Smooth muscle cell of the coronary artery (primary cell): ENCODE results near the gene GAGE12G. TPM values are rescaled to one million over a fixed set of nuclear protein-coding genes. Genes with fewer than 3 reads are reported as not detected.

Source experiments
- total RNA-seq: library from RNA; depleted of rRNA; stranded (reverse); fragments of >200 nt; gene quantifications from 2 replicates; pipeline ENCODE4 v1.2.3, GENCODE V29; 2014; ENCODE audit warnings: low replicate concordance

GAGE12G gene
- total RNA-seq, result not detected in 2 replicates

GRCh38 chrX:49570100-49570499 lies at the start of gene GAGE12G:
Gene GAGE12G (plus strand): TSS chrX:49570400. CDS start chrX:49571555, 1,155 bp downstream.

GRCh38 chrX:49531877-49532276 lies 38.3 kb upstream of the GAGE12G start, which contains the start of gene GAGE12C:
Gene GAGE12C (plus strand): TSS chrX:49532177. CDS start chrX:49533332, 1,155 bp downstream.

GRCh38 chrX:49541433-49541832 lies 28.8 kb upstream of the GAGE12G start, which contains the start of gene GAGE12D:
Gene GAGE12D (plus strand): TSS chrX:49541733. CDS start chrX:49542888, 1,155 bp downstream.

GRCh38 chrX:49550989-49551388 lies 19.2 kb upstream of the GAGE12G start, which contains the start of gene GAGE12E:
Gene GAGE12E (plus strand): TSS chrX:49551289. CDS start chrX:49552444, 1,155 bp downstream.

GRCh38 chrX:49560542-49560941 lies 9.7 kb upstream of the GAGE12G start, which contains the start of gene GAGE12F:
Gene GAGE12F (plus strand): TSS chrX:49560842. CDS start chrX:49561997, 1,155 bp downstream.

GRCh38 chrX:49579649-49580048 lies 9.4 kb downstream of the GAGE12G start, which contains the start of gene GAGE12H:
Gene GAGE12H (plus strand): TSS chrX:49579949. CDS start chrX:49581104, 1,155 bp downstream.

GRCh38 chrX:49589196-49589595 lies 19.0 kb downstream of the GAGE12G start, which contains the start of gene GAGE2A:
Gene GAGE2A (plus strand): TSS chrX:49589496. CDS start chrX:49590651, 1,155 bp downstream.

GRCh38 chrX:49598720-49599119 lies 28.5 kb downstream of the GAGE12G start, which contains the start of gene GAGE1:
Gene GAGE1 (plus strand): TSS chrX:49599020. CDS start chrX:49600175, 1,155 bp downstream.

Other genes with a start within 250 kb of the GAGE12G start
- not detected in 2 replicates for gene GAGE12J, start 248.4 kb upstream of the GAGE12G start, total RNA-seq
- gene GAGE13, start 238.8 kb upstream of the GAGE12G start, total RNA-seq, result not detected in 2 replicates
- not detected in 2 replicates for gene GAGE12C, start 38.2 kb upstream of the GAGE12G start, total RNA-seq
- gene GAGE12D, start 28.7 kb upstream of the GAGE12G start, total RNA-seq, result not detected in 2 replicates
- not detected in 2 replicates for gene GAGE12E, start 19.1 kb upstream of the GAGE12G start, total RNA-seq
- not detected in 2 replicates for gene GAGE12F, start 9.6 kb upstream of the GAGE12G start, total RNA-seq
- gene GAGE12H, start 9.5 kb downstream of the GAGE12G start, total RNA-seq, result not detected in 2 replicates
- gene GAGE2A, start 19.1 kb downstream of the GAGE12G start, total RNA-seq, result not detected in 2 replicates
- gene GAGE1, start 28.6 kb downstream of the GAGE12G start, total RNA-seq, result not detected in 2 replicates
- not detected in 2 replicates for gene PAGE1, start 125.6 kb downstream of the GAGE12G start, total RNA-seq